Stimulated activated CD8-positive, alpha-beta memory T cell treated with anti-CD3 and anti-CD28 coated beads, Interleukin-12 subunit alpha, Interleukin-12 subunit beta, amount 100 ng/mL, for 24 hours (primary cell): ENCODE measurements around the gene VCPKMT.
A peak's percentile ranks its signal among the peaks of the same experiment; 100 is the strongest.

Experiments
- DNase-seq: peaks from one replicate; pipeline ENCODE4 v3.0.0-alpha.2; 2020; ENCODE audit errors: extremely low read depth

The VCPKMT gene

GRCh38 chr14:50116181-50116956, at the start of gene VCPKMT:
Gene VCPKMT (minus strand): TSS chr14:50116572. CDS start chr14:50116552, 20 bp downstream.
- peak; percentile 92 for DNase-seq

- no peak for DNase-seq
Measured at GRCh38 chr14:50156111-50156510, 39.7 kb upstream of the VCPKMT start.

GRCh38 chr14:50148799-50149198, 32.4 kb upstream of the VCPKMT start:
- no peak for DNase-seq

- no peak for DNase-seq
Measured at GRCh38 chr14:50139192-50139591, 22.8 kb upstream of the VCPKMT start.

GRCh38 chr14:50127802-50128201, 11.4 kb upstream of the VCPKMT start:
- DNase-seq, result no peak

GRCh38 chr14:50123062-50123461, 6.7 kb upstream of the VCPKMT start:
- no peak for DNase-seq

- DNase-seq, result no peak
Measured at GRCh38 chr14:50122291-50122690, 5.9 kb upstream of the VCPKMT start.

GRCh38 chr14:50121486-50121885, 5.1 kb upstream of the VCPKMT start:
- DNase-seq, result no peak

GRCh38 chr14:50117456-50117855, 1.1 kb upstream of the VCPKMT start:
- DNase-seq, result no peak

- DNase-seq, result no peak
Measured at GRCh38 chr14:50116966-50117365, 594 bp upstream of the VCPKMT start.

- DNase-seq, result no peak
Measured at GRCh38 chr14:50113381-50114035, 2.9 kb downstream of the VCPKMT start.

- no peak for DNase-seq
Measured at GRCh38 chr14:50110323-50111037, 5.9 kb downstream of the VCPKMT start.

GRCh38 chr14:50109342-50109741, 7.0 kb downstream of the VCPKMT start:
- no peak for DNase-seq

GRCh38 chr14:50107850-50108249, 8.5 kb downstream of the VCPKMT start:
- DNase-seq, result no peak

- no peak for DNase-seq
Measured at GRCh38 chr14:50106178-50106577, 10.2 kb downstream of the VCPKMT start.

GRCh38 chr14:50103558-50103957, 12.8 kb downstream of the VCPKMT start:
- DNase-seq, result no peak

- DNase-seq, result no peak
Measured at GRCh38 chr14:50101417-50101816, 15.0 kb downstream of the VCPKMT start.

GRCh38 chr14:50100805-50101204, 15.6 kb downstream of the VCPKMT start:
- no peak for DNase-seq

GRCh38 chr14:50099335-50099734, 17.0 kb downstream of the VCPKMT start:
- no peak for DNase-seq

GRCh38 chr14:50095895-50096294, 20.5 kb downstream of the VCPKMT start:
- no peak for DNase-seq

- no peak for DNase-seq
Measured at GRCh38 chr14:50094056-50094755, 22.2 kb downstream of the VCPKMT start.

GRCh38 chr14:50093496-50093895, 22.9 kb downstream of the VCPKMT start:
- DNase-seq, result no peak
